ENCODE measurements around the gene CTPS2. TPM values are rescaled to one million over a fixed set of nuclear protein-coding genes. Genes with fewer than 3 reads are reported as not detected.

CTPS2 gene
- total and polyA plus RNA-seq, 10 of the 15 experiments (the other 5 are each of a cell fraction or from before 2014, with no cell fraction given): 5.9 to 17.8 (median 14.2) TPM

DNA sequence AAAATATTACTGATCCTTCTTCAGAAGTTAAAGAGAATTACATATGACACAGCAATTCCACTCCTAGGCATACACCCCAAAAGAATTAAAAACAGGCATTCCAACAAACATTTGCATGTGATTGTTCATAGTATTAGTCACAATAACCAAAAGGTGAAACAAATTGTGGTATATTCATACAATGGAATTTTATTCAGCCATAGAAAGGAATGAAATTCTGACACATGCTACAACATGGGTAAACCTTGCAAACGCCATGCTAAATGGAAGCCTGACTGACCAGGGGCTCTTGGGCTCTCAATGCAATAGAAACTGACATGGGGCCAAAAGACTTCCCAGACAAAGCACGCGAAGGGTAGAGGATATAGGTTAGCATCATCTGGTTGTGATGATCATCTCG, 124.6 kb downstream of the CTPS2 start:
- Histone ChIP-seq H3K4me2 (ENCODE audit: control insufficient read depth, insufficient read depth) (no peak overlapping the region), H3K27ac (ENCODE audit: control insufficient read depth, insufficient read depth) (no peak overlapping the region), H3K9ac (ENCODE audit: control insufficient read depth, insufficient read depth, low read length) (no peak overlapping the region), H3K27me3 (replicated peaks in 1 of 2; ENCODE audit: control insufficient read depth in 2 of 2, insufficient read depth in 2 of 2, low read length in 1 of 2) (no peaks in the 10 kb centered on the region), H3K4me1 (ENCODE audit: control insufficient read depth, insufficient read depth, low read length) (no peaks in the 10 kb centered on the region), H4K20me1 (ENCODE audit: control insufficient read depth, insufficient read depth) (no peaks in the 10 kb centered on the region), H3K79me2 (ENCODE audit: control insufficient read depth, insufficient read depth, low read length) (no peaks in the 10 kb centered on the region), H2AFZ (ENCODE audit: control insufficient read depth, low read depth, low read length) (no peak overlapping the region), H3K36me3 (ENCODE audit: control insufficient read depth in 2 of 2, insufficient read depth in 2 of 2, low read length in 1 of 2) (no peaks in the 10 kb centered on the region), H3K4me3 (no peak overlapping the region), H3K9me3 (replicated peaks; ENCODE audit: control insufficient read depth, insufficient read depth, low read length) (no peaks in the 10 kb centered on the region; the same call in 2 of the 3 replicates)
- TF ChIP-seq, protein P1, sequence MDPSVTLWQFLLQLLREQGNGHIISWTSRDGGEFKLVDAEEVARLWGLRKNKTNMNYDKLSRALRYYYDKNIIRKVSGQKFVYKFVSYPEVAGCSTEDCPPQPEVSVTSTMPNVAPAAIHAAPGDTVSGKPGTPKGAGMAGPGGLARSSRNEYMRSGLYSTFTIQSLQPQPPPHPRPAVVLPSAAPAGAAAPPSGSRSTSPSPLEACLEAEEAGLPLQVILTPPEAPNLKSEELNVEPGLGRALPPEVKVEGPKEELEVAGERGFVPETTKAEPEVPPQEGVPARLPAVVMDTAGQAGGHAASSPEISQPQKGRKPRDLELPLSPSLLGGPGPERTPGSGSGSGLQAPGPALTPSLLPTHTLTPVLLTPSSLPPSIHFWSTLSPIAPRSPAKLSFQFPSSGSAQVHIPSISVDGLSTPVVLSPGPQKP (IDR thresholded peaks at IDR 0.05; ENCODE audit: low read depth, low read length): no peak
- TF ChIP-seq KLF5 (IDR thresholded peaks at IDR 0.05; ENCODE audit: partially characterized antibody): no peak
- TF ChIP-seq, protein P2, sequence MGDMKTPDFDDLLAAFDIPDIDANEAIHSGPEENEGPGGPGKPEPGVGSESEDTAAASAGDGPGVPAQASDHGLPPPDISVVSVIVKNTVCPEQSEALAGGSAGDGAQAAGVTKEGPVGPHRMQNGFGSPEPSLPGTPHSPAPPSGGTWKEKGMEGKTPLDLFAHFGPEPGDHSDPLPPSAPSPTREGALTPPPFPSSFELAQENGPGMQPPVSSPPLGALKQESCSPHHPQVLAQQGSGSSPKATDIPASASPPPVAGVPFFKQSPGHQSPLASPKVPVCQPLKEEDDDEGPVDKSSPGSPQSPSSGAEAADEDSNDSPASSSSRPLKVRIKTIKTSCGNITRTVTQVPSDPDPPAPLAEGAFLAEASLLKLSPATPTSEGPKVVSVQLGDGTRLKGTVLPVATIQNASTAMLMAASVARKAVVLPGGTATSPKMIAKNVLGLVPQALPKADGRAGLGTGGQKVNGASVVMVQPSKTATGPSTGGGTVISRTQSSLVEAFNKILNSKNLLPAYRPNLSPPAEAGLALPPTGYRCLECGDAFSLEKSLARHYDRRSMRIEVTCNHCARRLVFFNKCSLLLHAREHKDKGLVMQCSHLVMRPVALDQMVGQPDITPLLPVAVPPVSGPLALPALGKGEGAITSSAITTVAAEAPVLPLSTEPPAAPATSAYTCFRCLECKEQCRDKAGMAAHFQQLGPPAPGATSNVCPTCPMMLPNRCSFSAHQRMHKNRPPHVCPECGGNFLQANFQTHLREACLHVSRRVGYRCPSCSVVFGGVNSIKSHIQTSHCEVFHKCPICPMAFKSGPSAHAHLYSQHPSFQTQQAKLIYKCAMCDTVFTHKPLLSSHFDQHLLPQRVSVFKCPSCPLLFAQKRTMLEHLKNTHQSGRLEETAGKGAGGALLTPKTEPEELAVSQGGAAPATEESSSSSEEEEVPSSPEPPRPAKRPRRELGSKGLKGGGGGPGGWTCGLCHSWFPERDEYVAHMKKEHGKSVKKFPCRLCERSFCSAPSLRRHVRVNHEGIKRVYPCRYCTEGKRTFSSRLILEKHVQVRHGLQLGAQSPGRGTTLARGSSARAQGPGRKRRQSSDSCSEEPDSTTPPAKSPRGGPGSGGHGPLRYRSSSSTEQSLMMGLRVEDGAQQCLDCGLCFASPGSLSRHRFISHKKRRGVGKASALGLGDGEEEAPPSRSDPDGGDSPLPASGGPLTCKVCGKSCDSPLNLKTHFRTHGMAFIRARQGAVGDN (IDR thresholded peaks at IDR 0.05): no peak
- TF ChIP-seq JUNB (IDR thresholded peaks at IDR 0.05): no peak
- no peak for TF ChIP-seq ZSCAN29 (IDR thresholded peaks at IDR 0.05)
- no peak for TF ChIP-seq BCL11A (IDR thresholded peaks at IDR 0.05; ENCODE audit: low read depth, low read length)
- TF ChIP-seq ZNF622 (IDR thresholded peaks at IDR 0.05): no peak
- TF ChIP-seq KDM1A (IDR thresholded peaks at IDR 0.05; ENCODE audit: borderline replicate concordance): no peak
- TF ChIP-seq BMI1 (IDR thresholded peaks at IDR 0.05; ENCODE audit: borderline replicate concordance): no peak
- no peak for TF ChIP-seq CHD2 (IDR thresholded peaks at IDR 0.05; ENCODE audit: borderline replicate concordance, low read depth, low read length)
- no peak for TF ChIP-seq SMAD5 (IDR thresholded peaks at IDR 0.05; ENCODE audit: low read depth)
- POLR2A ChIA-PET: no interaction called here
- CTCF ChIA-PET: no interaction called here
- DNase-seq (ENCODE audit: low read depth, low spot score) (no peak), FAIRE-seq (no peak), ATAC-seq (no peak)
- RAD21 ChIA-PET (ENCODE audit: unreplicated experiment): no interaction called here
- in situ Hi-C loops (cut with MboI): no loop called here
- SMC1A ChIA-PET (ENCODE audit: uncharacterized antibody, unreplicated experiment): no interaction called here
- intact Hi-C loops (cut with micrococcal nuclease; ENCODE audit: unreplicated experiment): no loop called here
- no TSS peak for BruUV-seq (replicated peaks)
- WGBS (ENCODE audit: insufficient coverage, insufficient replicate concordance, low lambda C conversion rate, missing lambda C conversion rate): 80% methylated on average over 4 of the region's 4 CpGs
